HG03378 (cell line): ENCODE data around the gene NSMF.

Experiments used
- ATAC-seq: cut with Tn5 transposase; IDR thresholded peaks from one replicate; pipeline ENCODE4 v1.9.1; 2021; ENCODE audit warnings: mild to moderate bottlenecking, moderate library complexity; ENCODE audit not compliant: unreplicated experiment

The NSMF gene

DNA sequence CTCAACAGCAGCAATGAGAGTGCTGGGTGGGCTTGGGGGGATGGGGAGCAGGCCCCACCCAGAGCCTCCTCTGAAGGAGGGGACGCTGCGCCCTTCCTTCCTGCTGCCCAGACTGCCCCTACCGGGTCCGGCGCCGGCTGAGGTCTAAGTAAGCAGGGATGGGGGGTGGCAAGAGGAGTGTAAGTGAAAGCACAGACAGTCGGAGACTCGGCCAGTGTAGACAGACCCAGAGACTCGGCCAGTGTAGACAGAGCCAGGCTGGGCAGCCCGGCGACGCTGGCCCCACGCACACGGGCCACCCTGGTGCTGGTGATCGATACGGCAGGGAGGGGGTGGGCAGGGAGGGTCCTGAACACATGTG lies 10.6 kb downstream of the NSMF start:
- no peak for ATAC-seq

DNA sequence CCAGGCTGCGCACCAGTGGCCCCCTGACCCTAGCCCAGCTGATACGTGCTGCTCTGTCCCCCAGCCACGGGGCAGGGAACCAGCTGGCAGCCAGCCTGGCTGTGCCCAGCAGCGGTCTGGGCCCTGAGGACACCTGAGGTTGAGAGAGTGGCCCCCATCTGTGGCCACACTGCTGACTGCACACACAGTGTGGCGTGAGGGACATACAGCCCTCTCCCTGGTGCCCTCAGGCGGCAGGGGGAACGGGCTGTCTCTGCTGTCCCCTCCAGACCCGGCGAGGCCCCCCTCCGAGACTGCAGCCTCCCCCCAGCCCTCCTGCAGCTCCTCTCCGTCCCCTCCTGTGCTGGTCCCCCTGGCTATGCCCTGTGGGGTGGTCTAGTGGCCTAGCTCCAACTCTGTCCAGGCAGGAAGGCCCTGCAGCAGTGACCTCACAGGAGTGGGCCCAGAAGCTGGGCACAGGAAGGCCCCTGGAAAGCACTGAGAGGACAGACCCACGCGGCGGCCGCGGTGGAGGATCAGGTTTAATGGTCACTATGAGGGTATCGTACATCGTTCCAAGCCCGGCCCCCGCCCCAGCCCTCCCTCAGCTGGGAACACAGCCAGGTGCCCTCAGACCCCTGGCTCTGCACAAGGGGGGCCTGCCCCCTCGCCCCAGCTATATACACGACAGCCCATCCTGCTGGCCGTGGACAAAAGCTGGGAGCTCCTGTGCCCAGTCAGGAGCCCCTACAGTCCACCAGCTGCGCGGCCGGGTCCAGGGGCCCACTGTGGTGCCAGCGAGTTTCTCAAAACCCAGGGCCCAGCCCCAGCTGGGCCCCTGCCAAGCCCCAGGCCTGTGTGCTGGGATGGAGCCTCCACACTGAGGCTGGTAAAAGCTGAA lies 11.2 kb downstream of the NSMF start:
- no peak for ATAC-seq

DNA sequence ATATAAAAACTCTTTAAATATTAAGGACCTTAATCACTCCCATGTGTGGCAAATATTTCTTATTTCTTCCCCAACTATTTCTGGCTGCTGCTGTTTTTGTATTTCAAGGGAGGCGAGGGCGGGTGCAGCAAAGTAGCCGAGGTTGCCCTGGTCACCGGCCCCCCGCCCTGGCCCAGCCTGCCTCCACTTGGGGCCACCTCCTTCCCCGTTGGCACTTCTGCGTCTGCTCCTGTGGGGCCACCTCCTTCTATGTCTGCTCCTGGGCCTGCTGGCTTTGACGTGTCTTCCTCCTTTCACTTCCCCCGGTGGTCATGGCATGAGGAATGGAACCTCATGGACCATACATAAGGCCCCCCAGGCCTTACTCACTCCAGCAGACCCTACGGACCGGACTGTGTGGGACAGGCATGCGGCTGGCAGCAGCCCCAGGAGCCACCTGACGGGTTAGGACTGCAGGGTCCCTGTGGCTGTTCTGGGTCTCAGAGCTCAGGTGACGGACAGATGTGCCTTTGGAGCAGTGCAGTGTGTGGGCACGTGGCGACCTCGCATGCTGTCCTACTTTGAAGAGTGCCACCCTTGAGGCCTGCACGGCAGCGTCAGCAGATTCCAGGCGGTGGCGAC lies 12.2 kb downstream of the NSMF start:
- no peak for ATAC-seq

DNA sequence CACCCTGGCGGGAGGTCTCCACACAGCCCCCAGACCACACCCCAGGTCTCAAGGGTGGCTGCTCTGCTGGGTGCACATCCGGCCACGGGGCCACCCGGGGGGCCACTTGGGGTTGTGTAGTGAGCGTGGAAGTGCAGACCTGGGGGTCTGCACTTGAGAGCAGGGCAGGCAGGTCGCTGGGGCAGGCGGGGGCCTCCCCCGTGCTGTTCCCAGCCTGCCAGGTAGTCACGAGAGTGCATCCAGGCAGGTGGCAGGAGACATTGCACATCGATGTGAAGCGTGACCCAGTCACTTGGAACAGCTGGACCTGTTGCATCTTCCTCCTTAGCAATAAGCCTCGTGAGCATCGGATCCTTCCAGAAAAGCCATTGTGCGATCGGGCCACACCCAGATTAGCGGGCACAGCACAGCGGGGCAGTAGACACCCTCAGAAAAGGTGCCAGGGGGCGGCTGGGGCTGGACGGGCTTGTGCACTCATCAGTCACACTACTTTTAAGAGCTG lies 13.2 kb downstream of the NSMF start:
- ATAC-seq: no peak

DNA sequence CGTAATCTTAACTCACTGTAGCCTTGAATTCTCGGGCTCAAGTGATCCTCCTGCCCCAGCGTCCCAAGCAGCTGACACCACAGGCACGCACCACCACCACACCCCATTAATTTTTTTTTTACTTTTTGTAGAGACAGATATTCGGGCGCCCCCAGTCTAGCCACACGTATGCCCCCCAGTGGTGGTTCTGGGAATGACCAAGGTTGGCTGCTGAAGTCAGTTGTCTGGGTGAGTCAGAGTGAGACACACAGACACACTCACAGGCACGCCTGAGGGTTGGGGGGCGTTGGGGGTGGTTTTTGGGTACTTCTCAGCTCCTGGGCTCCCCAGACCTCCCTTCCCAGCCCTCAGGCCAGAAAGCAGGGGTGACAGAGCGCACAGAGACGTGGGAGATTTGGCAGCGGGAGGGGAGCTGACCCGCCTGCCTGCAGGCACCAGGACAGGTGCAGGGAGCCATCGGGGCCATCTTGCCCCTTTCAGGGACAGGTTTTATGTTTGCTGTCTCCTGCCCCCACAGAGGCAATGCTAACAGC lies 13.8 kb downstream of the NSMF start:
- peak; percentile 50 for ATAC-seq

- no peak for ATAC-seq
Measured at GRCh38 chr9:137444106-137444790, 14.9 kb downstream of the NSMF start.

- ATAC-seq: no peak
Measured at GRCh38 chr9:137441935-137442321, 17.2 kb downstream of the NSMF start.

DNA sequence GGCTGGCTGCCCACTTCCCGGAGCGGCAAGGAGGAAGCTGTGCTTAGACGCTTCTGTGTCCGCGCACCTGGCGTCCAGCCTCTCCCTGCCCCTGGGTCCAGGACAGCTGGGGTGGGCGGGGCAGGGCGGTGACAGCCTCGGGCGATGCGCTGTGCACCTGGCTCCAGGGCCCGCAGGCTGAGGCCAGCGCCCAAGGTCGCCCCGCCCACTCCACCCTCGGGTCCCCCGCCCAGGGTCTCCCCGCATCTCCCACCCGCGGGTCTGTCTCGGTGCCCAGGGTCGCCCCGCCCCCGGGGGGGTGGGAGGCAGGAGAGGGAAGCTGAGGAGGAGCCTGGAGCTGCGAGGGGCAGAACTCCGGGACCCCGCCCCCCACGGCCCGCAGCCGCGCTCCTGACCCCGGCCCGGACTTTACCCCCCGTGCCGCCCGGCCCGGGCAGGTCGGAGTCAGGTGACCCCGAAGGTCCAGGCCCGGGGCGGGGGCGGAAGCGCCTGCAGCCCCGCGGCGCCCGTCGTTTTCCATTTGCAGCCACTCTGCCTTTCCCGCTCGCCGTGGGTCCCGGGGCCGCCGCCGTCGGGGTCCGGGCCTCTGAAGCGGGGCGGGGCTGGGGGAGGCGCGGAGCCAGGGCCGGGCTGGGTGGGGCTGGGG lies 17.7 kb downstream of the NSMF start, which contains the start of gene ENTPD8:
Gene ENTPD8 (minus strand): TSS at position 69 of the 646 bp plus-strand sequence. CDS start 3,072 bp downstream, outside the sequence.
- ATAC-seq: no peak

- no peak for ATAC-seq
Measured at GRCh38 chr9:137439158-137439714, 19.9 kb downstream of the NSMF start.

- no peak for ATAC-seq
Measured at GRCh38 chr9:137438591-137439157, 20.5 kb downstream of the NSMF start.

DNA sequence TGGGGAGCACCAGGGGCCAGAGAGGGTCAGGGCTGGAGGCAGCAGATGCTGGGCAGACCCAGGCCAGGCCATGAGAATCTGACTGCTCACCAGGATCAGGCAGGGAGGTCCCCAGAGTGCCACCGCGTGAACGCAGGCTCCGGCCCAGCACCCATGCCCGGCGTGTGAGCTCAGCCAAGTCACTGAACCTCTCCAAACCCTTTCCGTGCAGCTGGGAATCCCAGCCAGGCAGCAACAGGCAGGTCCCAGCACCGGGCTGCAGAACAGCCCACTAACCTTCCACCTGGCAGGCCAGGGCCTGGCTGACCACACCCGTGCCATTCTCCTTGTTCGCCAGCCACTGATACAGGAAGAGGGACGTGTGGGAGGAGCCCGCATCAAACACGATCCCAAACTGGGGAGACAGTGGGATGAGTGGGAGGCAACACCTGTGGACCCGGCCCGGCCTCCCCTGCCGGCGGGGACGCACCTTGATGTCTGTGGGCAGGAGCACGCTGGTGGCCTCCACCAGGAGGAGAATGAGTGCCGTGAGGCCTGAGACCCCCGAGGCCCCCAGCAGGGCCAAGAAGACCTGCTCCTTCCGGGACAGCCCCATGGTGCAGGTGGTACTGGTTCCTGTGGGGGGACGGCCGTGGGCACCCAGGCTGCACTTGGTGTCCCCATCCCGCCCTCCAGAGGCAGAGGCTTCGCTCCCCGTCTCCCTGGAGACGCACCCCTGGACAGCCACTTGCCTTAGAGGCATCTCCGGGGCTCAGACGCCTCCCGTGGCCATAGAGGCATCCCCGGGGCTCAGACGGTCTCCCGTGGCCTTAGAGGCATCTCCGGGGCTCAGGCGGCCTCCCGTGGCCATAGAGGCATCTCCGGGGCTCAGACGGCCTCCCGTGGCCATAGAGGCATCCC lies 21.2 kb downstream of the NSMF start:
- ATAC-seq: no peak

DNA sequence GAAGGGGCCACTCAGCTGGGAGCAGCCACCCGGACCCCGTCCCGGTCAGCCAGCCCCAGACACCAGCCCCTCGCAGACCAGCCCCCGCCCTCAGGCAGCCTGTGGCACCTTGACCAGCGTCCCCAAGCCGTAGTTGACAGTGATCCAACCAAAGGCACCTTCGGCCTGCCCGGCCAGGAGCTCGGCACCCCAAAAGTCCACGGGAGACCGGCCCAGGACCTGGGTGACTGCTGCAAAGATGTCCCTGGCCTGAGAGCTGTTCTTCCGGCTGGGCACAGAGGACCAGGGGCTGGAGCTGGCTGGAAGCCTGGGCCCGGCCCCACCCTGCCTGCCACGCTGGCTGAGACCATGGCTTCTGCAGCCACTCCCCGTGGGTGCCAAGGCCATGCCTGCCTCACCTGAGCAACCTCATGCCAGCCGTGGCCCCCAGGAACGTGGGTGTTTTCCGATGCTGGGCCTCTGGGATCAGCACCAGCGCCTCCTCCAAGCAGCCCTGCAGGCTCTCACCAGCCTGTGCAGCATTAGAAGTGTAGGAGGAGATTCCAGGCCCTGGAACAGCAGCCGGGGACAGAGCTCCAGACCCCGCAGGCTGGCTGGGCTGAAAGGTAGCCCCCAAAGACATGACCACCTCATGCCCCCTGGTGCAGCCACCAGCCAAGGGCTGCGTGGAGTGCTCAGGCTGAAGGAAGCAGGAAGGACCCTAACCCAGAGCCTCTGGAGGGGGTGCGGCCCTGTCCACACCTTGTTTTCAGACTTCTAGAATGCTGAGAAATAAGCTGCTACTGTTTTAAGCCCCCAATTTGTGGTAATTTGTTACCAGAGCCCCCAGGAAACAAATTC lies 22.2 kb downstream of the NSMF start:
- ATAC-seq: no peak

DNA sequence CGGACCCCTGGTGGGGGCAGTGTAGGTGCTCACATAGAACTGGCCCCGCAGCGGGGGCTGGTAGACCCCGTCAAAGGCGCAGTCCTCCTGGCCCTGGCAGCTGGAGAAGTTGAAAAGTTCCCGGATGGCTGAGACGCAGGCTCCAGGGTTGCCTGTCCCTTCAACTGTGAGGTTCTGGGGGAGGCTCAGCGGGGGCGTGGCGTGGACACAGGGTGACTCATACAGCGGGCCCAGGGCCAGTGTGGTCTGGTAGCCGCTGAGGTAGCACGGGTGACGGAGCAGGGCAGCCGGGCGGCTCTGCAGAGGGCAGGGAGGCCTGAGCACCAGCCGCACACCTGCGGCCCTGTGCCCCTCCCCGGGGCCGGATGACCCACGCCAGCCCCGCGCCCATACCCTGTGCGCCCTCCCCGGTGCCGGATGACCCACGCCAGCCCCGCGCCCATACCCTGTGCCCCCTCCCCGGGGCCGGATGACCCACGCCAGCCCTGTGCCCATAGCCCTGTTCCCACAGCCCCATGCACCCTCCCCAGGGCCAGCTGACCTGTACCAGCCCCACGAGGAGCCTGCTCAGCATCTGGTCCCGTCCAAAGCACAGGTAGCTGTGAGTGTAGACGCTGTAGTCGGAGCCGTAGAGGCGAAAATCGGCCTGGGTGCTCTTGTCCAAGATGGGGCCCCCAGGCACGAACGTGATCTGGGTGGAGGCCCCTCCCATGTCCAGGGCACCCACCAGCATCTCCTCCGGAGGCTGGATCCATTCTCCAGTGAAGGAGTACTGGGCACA lies 23.0 kb downstream of the NSMF start:
- no peak for ATAC-seq

GRCh38 chr9:137435381-137435891 lies 23.7 kb downstream of the NSMF start:
- no peak for ATAC-seq

GRCh38 chr9:137434498-137435380 lies 24.4 kb downstream of the NSMF start:
- no peak for ATAC-seq

GRCh38 chr9:137433916-137434431 lies 25.2 kb downstream of the NSMF start:
- no peak for ATAC-seq
